ENCODE data around the gene PHPT1. TPM values are rescaled to one million over a fixed set of nuclear protein-coding genes. Genes with fewer than 3 reads are reported as not detected.

The PHPT1 gene
- total and polyA plus RNA-seq, 2 of the 13 experiments (the other 11 are each of a cell fraction or from before 2014, with no cell fraction given) = 189 to 192 TPM

DNA sequence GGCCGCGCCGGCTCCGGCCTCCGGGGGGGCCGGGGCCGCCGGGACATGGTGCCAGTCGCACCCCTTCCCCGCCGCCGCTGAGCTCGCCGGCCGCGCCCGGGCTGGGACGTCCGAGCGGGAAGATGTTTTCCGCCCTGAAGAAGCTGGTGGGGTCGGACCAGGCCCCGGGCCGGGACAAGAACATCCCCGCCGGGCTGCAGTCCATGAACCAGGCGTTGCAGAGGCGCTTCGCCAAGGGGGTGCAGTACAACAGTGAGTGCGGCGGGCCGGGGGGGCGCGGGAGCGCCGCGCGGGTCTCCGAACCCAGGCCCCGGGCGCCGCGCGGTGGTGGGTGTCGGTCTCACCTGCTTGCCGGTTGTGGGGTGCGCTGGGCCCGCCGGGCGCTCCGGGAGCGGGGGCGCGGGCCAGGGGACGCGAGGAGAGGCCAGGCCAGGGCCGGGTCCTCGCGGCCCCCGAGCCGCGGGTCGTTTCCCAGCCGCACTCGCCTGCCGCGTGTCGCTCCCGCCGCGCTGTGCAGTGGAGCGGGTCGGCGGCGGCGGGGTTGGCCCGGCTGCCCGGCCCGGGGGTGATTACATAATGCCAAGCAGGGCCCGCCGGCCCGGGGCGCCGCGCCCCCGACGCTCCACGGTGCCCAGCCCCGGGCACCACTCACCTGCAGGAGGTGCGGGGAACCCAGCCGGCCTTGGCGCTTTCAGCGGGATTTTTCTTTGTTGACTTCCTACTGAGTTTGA, 41.0 kb upstream of the PHPT1 start (continued):
- TF ChIP-seq ARID5B (CRISPR knock-in tag; IDR thresholded peaks at IDR 0.05) (no peak; the same call in 1 of the 2 replicates), GATAD2A (CRISPR knock-in tag; IDR thresholded peaks at IDR 0.05) (no peak), ZFP90 (CRISPR knock-in tag; IDR thresholded peaks at IDR 0.05; ENCODE audit: borderline replicate concordance) (no peak), SRSF1 (optimal IDR thresholded peaks at IDR 0.05; ENCODE audit: low read depth, low read length) (peak; percentile 10), AFF4 (CRISPR knock-in tag; IDR thresholded peaks at IDR 0.05) (no peak), NFRKB (IDR thresholded peaks at IDR 0.05) (no peak), THYN1 (CRISPR knock-in tag; IDR thresholded peaks at IDR 0.05; ENCODE audit: borderline replicate concordance, low read depth) (no peak), MEIS2 (CRISPR knock-in tag; IDR thresholded peaks at IDR 0.05) (0 out of 2 replicates have a peak, but pooled peaks have one; percentile 18), ZNF768 (CRISPR knock-in tag; IDR thresholded peaks at IDR 0.05) (0 out of 2 replicates have a peak, but pooled peaks have one; percentile 18), AGO2 (optimal IDR thresholded peaks at IDR 0.05; ENCODE audit: low read depth, low read length) (peak; percentile 84)
- TF ChIP-seq, protein P1, sequence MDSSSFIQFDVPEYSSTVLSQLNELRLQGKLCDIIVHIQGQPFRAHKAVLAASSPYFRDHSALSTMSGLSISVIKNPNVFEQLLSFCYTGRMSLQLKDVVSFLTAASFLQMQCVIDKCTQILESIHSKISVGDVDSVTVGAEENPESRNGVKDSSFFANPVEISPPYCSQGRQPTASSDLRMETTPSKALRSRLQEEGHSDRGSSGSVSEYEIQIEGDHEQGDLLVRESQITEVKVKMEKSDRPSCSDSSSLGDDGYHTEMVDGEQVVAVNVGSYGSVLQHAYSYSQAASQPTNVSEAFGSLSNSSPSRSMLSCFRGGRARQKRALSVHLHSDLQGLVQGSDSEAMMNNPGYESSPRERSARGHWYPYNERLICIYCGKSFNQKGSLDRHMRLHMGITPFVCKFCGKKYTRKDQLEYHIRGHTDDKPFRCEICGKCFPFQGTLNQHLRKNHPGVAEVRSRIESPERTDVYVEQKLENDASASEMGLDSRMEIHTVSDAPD (CRISPR knock-in tag; IDR thresholded peaks at IDR 0.05) = no peak
- TF ChIP-seq, protein P2, sequence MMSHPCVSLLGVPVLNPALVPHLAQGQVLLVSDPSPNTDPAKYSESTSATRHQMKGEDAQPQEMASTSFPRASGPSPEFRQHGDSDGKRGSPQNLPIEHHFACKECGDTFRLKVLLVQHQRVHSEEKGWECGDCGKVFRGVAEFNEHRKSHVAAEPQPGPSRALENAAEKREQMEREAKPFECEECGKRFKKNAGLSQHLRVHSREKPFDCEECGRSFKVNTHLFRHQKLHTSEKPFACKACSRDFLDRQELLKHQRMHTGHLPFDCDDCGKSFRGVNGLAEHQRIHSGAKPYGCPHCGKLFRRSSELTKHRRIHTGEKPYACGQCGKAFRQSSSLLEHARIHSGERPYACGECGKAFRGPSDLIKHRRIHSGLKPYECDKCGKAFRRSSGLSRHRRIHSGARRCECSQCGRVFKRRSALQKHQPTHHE (CRISPR knock-in tag; IDR thresholded peaks at IDR 0.05; ENCODE audit: borderline replicate concordance) = no peak
- TF ChIP-seq, protein P3, sequence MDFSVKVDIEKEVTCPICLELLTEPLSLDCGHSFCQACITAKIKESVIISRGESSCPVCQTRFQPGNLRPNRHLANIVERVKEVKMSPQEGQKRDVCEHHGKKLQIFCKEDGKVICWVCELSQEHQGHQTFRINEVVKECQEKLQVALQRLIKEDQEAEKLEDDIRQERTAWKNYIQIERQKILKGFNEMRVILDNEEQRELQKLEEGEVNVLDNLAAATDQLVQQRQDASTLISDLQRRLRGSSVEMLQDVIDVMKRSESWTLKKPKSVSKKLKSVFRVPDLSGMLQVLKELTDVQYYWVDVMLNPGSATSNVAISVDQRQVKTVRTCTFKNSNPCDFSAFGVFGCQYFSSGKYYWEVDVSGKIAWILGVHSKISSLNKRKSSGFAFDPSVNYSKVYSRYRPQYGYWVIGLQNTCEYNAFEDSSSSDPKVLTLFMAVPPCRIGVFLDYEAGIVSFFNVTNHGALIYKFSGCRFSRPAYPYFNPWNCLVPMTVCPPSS (IDR thresholded peaks at IDR 0.05) = no peak
- TF ChIP-seq, protein P4, sequence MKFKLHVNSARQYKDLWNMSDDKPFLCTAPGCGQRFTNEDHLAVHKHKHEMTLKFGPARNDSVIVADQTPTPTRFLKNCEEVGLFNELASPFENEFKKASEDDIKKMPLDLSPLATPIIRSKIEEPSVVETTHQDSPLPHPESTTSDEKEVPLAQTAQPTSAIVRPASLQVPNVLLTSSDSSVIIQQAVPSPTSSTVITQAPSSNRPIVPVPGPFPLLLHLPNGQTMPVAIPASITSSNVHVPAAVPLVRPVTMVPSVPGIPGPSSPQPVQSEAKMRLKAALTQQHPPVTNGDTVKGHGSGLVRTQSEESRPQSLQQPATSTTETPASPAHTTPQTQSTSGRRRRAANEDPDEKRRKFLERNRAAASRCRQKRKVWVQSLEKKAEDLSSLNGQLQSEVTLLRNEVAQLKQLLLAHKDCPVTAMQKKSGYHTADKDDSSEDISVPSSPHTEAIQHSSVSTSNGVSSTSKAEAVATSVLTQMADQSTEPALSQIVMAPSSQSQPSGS (CRISPR knock-in tag; IDR thresholded peaks at IDR 0.05) = no peak

All from HepG2 (cell line).